Measurements from ENCODE around the gene DNAH14.

DNA sequence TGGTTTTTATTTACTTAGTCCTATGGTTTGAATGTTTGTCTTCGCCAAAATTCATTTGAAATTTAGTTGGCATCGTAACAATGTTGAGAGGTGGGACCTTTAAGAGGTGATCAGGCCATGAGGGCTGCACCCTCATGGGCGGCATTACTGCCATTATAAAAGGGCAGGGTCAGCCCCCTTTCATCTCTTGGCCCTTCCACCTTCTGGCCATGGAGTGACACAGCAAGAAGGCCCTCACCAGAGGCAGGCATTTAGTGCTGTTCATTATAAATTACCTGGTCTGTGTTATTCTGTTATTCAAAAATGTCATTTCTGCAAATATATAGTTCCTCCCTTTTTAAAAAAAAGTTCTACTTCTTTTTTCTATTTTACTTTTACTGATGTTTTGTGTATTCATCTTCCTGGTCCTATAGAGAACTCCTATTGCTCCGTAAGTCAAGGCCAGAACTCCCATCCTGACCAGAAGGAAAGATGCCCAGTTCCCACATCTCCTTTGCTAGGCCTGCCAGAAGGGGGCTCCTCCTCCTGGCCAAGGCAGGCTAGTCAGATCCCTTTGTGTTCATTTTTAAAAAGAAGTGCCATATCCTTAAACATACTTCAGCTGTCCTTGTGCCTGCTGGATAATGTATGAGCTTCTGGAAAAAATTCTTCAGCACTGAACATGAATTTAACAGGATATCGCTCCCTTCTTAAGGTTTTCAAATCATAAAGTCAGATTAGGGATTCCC, 508.4 kb downstream of the DNAH14 start:
- TF ChIP-seq RAD21 (IDR thresholded peaks at IDR 0.05; ENCODE audit: low read depth) (peak; percentile 46), CREB1 (IDR thresholded peaks at IDR 0.05; ENCODE audit: low read depth) (no peak), EGR1 (IDR thresholded peaks at IDR 0.05) (no peak), TAF1 (IDR thresholded peaks at IDR 0.05; ENCODE audit: low read depth) (no peak), EP300 (IDR thresholded peaks at IDR 0.05; ENCODE audit: borderline replicate concordance) (no peak), CEBPB (IDR thresholded peaks at IDR 0.05) (no peak), YY1 (IDR thresholded peaks at IDR 0.05; ENCODE audit: low read depth) (no peak)
- TF ChIP-seq, protein P1, sequence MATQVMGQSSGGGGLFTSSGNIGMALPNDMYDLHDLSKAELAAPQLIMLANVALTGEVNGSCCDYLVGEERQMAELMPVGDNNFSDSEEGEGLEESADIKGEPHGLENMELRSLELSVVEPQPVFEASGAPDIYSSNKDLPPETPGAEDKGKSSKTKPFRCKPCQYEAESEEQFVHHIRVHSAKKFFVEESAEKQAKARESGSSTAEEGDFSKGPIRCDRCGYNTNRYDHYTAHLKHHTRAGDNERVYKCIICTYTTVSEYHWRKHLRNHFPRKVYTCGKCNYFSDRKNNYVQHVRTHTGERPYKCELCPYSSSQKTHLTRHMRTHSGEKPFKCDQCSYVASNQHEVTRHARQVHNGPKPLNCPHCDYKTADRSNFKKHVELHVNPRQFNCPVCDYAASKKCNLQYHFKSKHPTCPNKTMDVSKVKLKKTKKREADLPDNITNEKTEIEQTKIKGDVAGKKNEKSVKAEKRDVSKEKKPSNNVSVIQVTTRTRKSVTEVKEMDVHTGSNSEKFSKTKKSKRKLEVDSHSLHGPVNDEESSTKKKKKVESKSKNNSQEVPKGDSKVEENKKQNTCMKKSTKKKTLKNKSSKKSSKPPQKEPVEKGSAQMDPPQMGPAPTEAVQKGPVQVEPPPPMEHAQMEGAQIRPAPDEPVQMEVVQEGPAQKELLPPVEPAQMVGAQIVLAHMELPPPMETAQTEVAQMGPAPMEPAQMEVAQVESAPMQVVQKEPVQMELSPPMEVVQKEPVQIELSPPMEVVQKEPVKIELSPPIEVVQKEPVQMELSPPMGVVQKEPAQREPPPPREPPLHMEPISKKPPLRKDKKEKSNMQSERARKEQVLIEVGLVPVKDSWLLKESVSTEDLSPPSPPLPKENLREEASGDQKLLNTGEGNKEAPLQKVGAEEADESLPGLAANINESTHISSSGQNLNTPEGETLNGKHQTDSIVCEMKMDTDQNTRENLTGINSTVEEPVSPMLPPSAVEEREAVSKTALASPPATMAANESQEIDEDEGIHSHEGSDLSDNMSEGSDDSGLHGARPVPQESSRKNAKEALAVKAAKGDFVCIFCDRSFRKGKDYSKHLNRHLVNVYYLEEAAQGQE (IDR thresholded peaks at IDR 0.05; ENCODE audit: low read depth) = no peak
- TF ChIP-seq, protein P2, sequence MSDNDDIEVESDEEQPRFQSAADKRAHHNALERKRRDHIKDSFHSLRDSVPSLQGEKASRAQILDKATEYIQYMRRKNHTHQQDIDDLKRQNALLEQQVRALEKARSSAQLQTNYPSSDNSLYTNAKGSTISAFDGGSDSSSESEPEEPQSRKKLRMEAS (IDR thresholded peaks at IDR 0.05) = no peak

Measured in Ishikawa (cell line).